CD14-positive monocyte (primary cell): ENCODE data around the gene CLEC11A. TPM values are rescaled to one million over a fixed set of nuclear protein-coding genes. Genes with fewer than 3 reads are reported as not detected.
"Not testable (repeated sequence)": the region's sequence is repeated elsewhere in the genome, so short reads cannot be mapped to it uniquely, and the experiment has no call there.

Source experiments
- DNase-seq, 3 donors: peaks; one replicate each; pipeline ENCODE4 v3.0.0-alpha.2; 2011 to 2022
- H2AFZ ChIP-seq: 2 replicates; pipeline ENCODE4 v1.6.0; 2012; ENCODE audit warnings: mild to moderate bottlenecking, low read depth, low read length, inconsistent platforms; ENCODE audit not compliant: insufficient read depth, poor library complexity, severe bottlenecking
- H3K27ac ChIP-seq, 2 donors: 1 replicate in 1 of 2; 2 replicates in 1 of 2; pipeline ENCODE4 v1.5.1; 2012 to 2013; ENCODE audit warnings: low read length in 2 of 2, control low read depth in 1 of 2, inconsistent platforms in 1 of 2, low read depth in 1 of 2, mild to moderate bottlenecking in 1 of 2
- H3K27me3 ChIP-seq, 2 donors: one replicate each; pipeline versions ENCODE4 v1.6.0 to v1.6.1; 2011 to 2013; ENCODE audit warnings: low read length in 2 of 2; ENCODE audit not compliant: control insufficient read depth in 2 of 2, insufficient read depth in 2 of 2
- H3K36me3 ChIP-seq, 2 donors: replicated peaks in 1 of 2; 1 replicate in 1 of 2; 2 replicates in 1 of 2; pipeline versions ENCODE4 v1.5.1 to v1.6.1; 2012 to 2013; ENCODE audit warnings: low read length in 2 of 2, control low read depth in 1 of 2, inconsistent platforms in 1 of 2, mild to moderate bottlenecking in 1 of 2; ENCODE audit not compliant: insufficient read depth in 2 of 2, control insufficient read depth in 1 of 2
- H3K4me1 ChIP-seq, 2 donors: 1 replicate in 1 of 2; 2 replicates in 1 of 2; pipeline versions ENCODE4 v1.5.1 to v1.6.1; 2012 to 2013; ENCODE audit warnings: low read length in 2 of 2, control low read depth in 1 of 2, inconsistent platforms in 1 of 2, mild to moderate bottlenecking in 1 of 2, moderate library complexity in 1 of 2; ENCODE audit not compliant: insufficient read depth in 2 of 2, control insufficient read depth in 1 of 2
- H3K4me2 ChIP-seq: replicated peaks from 2 replicates; pipeline ENCODE3; 2012; ENCODE audit warnings: low read length, moderate library complexity, mild to moderate bottlenecking; ENCODE audit not compliant: poor library complexity, severe bottlenecking; ENCODE audit errors: extremely low read depth
- H3K4me3 ChIP-seq, 3 experiments: fragments of 200-600 bp in 1 of 3; sonication (generic) in 1 of 3; replicated peaks in 1 of 3; 1 replicate in 2 of 3; 2 replicates in 1 of 3; pipeline ENCODE4 v1.5.1; 2011 to 2013; ENCODE audit warnings: low read length in 3 of 3, mild to moderate bottlenecking in 3 of 3, control low read depth in 2 of 3, low read depth in 2 of 3, inconsistent platforms in 1 of 3, moderate library complexity in 1 of 3
- H3K79me2 ChIP-seq: 2 replicates; pipeline ENCODE4 v1.6.0; 2012; ENCODE audit warnings: mild to moderate bottlenecking, control low read depth, inconsistent platforms, low read length, moderate library complexity; ENCODE audit not compliant: insufficient read depth
- H3K9ac ChIP-seq: 2 replicates; pipeline ENCODE4 v1.6.0; 2017; ENCODE audit warnings: low read length, mild to moderate bottlenecking; ENCODE audit not compliant: insufficient read depth, poor library complexity, severe bottlenecking
- H3K9me3 ChIP-seq, 2 donors: replicated peaks in 1 of 2; 1 replicate in 1 of 2; 2 replicates in 1 of 2; pipeline versions ENCODE4 v1.5.1 to v1.6.1; 2012 to 2013; ENCODE audit warnings: low read length in 2 of 2, control low read depth in 1 of 2; ENCODE audit not compliant: control insufficient read depth in 1 of 2, insufficient read depth in 1 of 2
- H4K20me1 ChIP-seq: 2 replicates; pipeline ENCODE4 v1.6.0; 2012; ENCODE audit warnings: mild to moderate bottlenecking, low read length, control low read depth, moderate library complexity; ENCODE audit not compliant: insufficient read depth
- H3K27ac Mint-ChIP-seq, 7 donors: one replicate each; pipeline ENCODE4 v1.8.0; 2020; ENCODE audit warnings: mild to moderate bottlenecking in 7 of 7, mixed read lengths in 7 of 7, moderate library complexity in 6 of 7, inconsistent platforms in 2 of 7
- H3K27me3 Mint-ChIP-seq, 3 donors: one replicate each; pipeline ENCODE4 v1.8.0; 2021 to 2022; ENCODE audit warnings: low read depth in 3 of 3, mild to moderate bottlenecking in 3 of 3, mixed read lengths in 3 of 3, moderate library complexity in 3 of 3, inconsistent platforms in 1 of 3
- H3K36me3 Mint-ChIP-seq, 2 donors: one replicate each; pipeline ENCODE4 v1.8.0; 2020; ENCODE audit warnings: mixed read lengths in 2 of 2, inconsistent platforms in 1 of 2, mild to moderate bottlenecking in 1 of 2
- H3K4me1 Mint-ChIP-seq: one replicate; pipeline ENCODE4 v1.8.0; 2020; ENCODE audit warnings: mild to moderate bottlenecking, mixed read lengths
- H3K4me3 Mint-ChIP-seq, 2 donors: one replicate each; pipeline ENCODE4 v1.8.0; 2020; ENCODE audit warnings: mild to moderate bottlenecking in 2 of 2, mixed read lengths in 2 of 2, moderate library complexity in 1 of 2
- H3K9me3 Mint-ChIP-seq, 7 donors: one replicate each; pipeline ENCODE4 v1.8.0; 2020 to 2022; ENCODE audit warnings: mixed read lengths in 7 of 7, mild to moderate bottlenecking in 6 of 7, moderate library complexity in 6 of 7, inconsistent platforms in 2 of 7
- WGBS: methylation state at CpG from one replicate; pipeline ENCODE4 v1.1.5; 2013; ENCODE audit warnings: missing lambda C conversion rate; ENCODE audit not compliant: insufficient coverage; 5-methylcytosine and 5-hydroxymethylcytosine counted together
- intact Hi-C, 2 donors: fragments of 100-400 bp; cut with micrococcal nuclease; formaldehyde crosslinking; loops; one replicate each; pipeline versions ENCODE4 v1.15.0 to v1.15.1; 2023
- polyA plus RNA-seq, 3 donors: library from polyadenylated mRNA; depleted of rRNA in 1 of 3; unstranded in 2 of 3; stranded (reverse) in 1 of 3; fragments of 300-500 nt in 2 of 3; fragments of >200 nt in 1 of 3; fragmentation: Illumina TruSeq in 2 of 3; gene quantifications; 1 replicate in 2 of 3; 2 replicates in 1 of 3; pipeline ENCODE4 v1.2.3, GENCODE V29; 2012 to 2021
- TF ChIP-seq, protein P1 (sequence below): fragments of 200-600 bp; IDR thresholded peaks from one replicate; pipeline ENCODE4 v1.8.0; 2022; ENCODE audit warnings: antibody characterized with exemption, mild to moderate bottlenecking

The CLEC11A gene
- polyA plus RNA-seq, 3 donors, result 8.2 to 49.1 (median 12.4) TPM

DNA sequence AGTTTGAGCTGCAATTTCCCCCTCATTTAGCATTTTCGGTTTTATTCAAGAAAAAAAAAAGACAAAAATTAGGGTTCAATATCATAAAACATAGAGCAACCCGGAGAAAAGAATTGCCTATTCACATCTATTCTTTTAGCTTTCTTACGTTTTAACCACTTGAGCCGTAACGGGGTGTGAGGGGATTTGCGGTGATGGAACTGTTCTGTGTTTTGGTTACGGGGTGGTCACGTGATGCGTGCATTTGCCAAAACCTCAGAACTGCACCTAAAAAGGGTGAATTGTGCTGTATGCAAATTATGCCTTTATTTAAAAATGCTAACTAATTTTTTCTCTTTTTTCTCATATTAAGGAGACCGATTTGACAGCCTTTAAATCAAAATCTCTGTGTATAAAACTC, 22.1 kb downstream of the CLEC11A start:
- no peaks in the 10 kb centered on the region for H3K36me3 ChIP-seq
- H3K9me3 Mint-ChIP-seq, result peaks cover 0 to 3% (median 0%) of the 10 kb centered on the region in 7 donors
- H3K4me2 ChIP-seq, result no peak overlapping the region
- no peak overlapping the region for H2AFZ ChIP-seq
- H3K4me1 Mint-ChIP-seq, result no peaks in the 10 kb centered on the region
- H3K4me1 ChIP-seq, result no peaks in the 10 kb centered on the region
- no peaks in the 10 kb centered on the region for H4K20me1 ChIP-seq
- no peak overlapping the region for H3K4me3 ChIP-seq
- no peaks in the 10 kb centered on the region for H3K9me3 ChIP-seq
- peaks cover 11 to 18% (median 15%) of the 10 kb centered on the region in 3 donors for H3K27me3 Mint-ChIP-seq
- no peaks in the 10 kb centered on the region for H3K79me2 ChIP-seq
- H3K9ac ChIP-seq, result no peak overlapping the region
- DNase-seq, result no peak
- H3K27ac Mint-ChIP-seq, result no peak overlapping the region
- no CpG with 5 or more reads among the region's 10 CpGs for WGBS
- no peaks in the 10 kb centered on the region for H3K36me3 Mint-ChIP-seq
- H3K27ac ChIP-seq, result no peak overlapping the region
- TF ChIP-seq, protein P1, sequence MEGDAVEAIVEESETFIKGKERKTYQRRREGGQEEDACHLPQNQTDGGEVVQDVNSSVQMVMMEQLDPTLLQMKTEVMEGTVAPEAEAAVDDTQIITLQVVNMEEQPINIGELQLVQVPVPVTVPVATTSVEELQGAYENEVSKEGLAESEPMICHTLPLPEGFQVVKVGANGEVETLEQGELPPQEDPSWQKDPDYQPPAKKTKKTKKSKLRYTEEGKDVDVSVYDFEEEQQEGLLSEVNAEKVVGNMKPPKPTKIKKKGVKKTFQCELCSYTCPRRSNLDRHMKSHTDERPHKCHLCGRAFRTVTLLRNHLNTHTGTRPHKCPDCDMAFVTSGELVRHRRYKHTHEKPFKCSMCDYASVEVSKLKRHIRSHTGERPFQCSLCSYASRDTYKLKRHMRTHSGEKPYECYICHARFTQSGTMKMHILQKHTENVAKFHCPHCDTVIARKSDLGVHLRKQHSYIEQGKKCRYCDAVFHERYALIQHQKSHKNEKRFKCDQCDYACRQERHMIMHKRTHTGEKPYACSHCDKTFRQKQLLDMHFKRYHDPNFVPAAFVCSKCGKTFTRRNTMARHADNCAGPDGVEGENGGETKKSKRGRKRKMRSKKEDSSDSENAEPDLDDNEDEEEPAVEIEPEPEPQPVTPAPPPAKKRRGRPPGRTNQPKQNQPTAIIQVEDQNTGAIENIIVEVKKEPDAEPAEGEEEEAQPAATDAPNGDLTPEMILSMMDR, result no peak
- H3K4me3 Mint-ChIP-seq, result no peak overlapping the region
- intact Hi-C loops, result no loop called here
- H3K27me3 ChIP-seq, result peaks cover 0 to 5% of the 10 kb centered on the region in 2 donors

DNA sequence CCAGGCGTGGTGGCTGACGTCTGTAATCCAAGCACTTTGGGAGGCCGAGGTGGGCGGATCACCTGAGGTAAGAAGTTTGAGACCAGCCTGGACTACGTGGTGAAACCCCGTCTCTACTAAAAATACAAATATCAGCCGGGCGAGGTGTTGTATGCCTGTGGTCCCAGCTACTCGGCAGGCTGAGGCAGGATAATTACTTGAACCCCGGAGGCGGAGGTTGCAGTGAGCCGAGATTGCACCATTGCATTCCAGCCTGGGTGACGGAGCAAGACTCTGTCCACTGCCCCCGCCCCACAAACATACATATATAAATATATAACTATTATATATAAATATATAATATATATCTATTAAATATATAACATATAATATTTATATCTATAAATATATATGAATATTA, 24.0 kb downstream of the CLEC11A start:
- WGBS, result 94% methylated on average over 7 of the region's 14 CpGs
- DNase-seq, H2AFZ ChIP-seq, H3K9me3 Mint-ChIP-seq, H3K4me3 ChIP-seq, H3K27me3 ChIP-seq, intact Hi-C loops, H3K9me3 ChIP-seq, H3K4me2 ChIP-seq, H3K4me1 ChIP-seq, H3K36me3 ChIP-seq, H3K27ac Mint-ChIP-seq, H3K9ac ChIP-seq, H3K79me2 ChIP-seq, H3K4me1 Mint-ChIP-seq, H4K20me1 ChIP-seq, H3K27ac ChIP-seq, H3K36me3 Mint-ChIP-seq, H3K4me3 Mint-ChIP-seq: not testable (repeated sequence)
- peaks cover 7 to 15% (median 10%) of the 10 kb centered on the region in 3 donors for H3K27me3 Mint-ChIP-seq
